Endothelial cell of coronary artery (primary cell): ENCODE data around the gene ATP5MG. TPM values are rescaled to one million over a fixed set of nuclear protein-coding genes. Genes with fewer than 3 reads are reported as not detected.

Source experiments
- total RNA-seq: library from RNA; depleted of rRNA; stranded (reverse); fragments of >200 nt; gene quantifications from 2 replicates; pipeline ENCODE4 v1.2.3, GENCODE V29; 2014

Gene ATP5MG, protein sequence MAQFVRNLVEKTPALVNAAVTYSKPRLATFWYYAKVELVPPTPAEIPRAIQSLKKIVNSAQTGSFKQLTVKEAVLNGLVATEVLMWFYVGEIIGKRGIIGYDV
- total RNA-seq = 131 and 166 TPM in 2 replicates

DNA sequence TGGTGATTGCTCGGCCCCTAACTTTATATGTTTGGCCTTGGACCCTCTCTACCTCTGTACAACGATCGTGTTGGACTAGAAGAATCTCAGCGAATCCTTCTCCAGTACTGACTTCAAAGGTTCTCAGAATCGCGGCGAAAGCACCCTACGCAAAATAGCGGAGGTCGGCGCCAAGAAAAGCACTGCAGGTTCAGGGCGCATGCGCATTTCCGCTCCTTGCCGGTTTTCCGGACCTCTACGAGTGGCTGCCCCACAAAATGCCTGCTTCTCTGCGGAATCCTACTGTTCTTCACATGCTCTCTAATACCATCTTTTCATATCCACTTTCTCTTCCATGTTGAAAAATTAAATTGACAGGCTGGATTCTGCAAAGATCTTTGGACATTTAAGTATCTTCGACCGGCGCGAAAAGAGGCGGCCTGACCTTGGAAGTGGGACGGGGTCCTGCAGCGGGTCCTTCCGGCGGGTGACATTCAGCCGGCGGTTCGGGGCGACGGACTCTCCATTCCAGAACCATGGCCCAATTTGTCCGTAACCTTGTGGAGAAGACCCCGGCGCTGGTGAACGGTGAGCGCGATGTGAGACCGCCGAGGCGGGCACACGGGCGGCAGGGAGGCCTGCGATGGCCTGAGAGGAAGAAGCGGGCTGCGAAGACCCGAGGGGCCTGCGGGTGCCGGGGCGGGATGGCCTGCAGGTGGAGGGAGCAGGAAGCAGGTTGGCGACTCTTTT is at the start of gene ATP5MG:
Gene ATP5MG (plus strand): TSS at position 456 of the 729 bp plus-strand sequence. CDS start 60 bp downstream, at position 516.

DNA sequence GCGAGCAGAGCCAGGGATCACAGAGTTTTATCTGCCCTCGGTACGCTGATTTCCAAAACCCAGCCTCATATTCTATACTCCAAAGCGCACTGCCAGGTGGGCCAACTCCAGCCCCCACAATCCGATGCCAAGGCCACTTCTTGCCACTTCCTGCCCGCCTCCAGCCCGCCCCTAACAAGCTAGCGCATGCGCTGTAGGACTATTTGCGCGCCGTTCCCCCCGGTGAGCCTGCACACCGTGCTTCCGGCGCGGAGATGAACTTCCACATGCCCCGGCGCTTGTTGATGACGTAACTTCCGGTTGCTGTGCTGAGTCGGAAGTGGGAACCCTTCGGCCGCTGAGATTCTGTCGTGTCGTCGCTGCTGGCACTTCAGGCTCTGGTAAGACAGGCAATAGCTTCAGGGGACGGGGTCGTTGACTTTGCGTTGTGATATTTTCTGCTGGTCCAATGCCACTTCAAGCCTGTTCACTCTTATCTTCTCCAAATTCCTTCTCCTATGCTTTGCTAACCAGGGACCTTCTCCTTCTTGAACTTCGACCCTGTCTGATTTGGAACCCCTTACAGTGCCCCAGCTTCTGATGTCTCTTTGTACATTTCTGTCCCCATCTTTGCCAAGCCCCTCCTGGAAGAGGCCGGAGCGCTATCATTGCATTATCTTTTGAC is 42.0 kb upstream of the ATP5MG start, which contains the start of gene UBE4A:
Gene UBE4A (plus strand): TSS at position 306 of the 664 bp plus-strand sequence. CDS start 5,481 bp downstream, outside the sequence.

DNA sequence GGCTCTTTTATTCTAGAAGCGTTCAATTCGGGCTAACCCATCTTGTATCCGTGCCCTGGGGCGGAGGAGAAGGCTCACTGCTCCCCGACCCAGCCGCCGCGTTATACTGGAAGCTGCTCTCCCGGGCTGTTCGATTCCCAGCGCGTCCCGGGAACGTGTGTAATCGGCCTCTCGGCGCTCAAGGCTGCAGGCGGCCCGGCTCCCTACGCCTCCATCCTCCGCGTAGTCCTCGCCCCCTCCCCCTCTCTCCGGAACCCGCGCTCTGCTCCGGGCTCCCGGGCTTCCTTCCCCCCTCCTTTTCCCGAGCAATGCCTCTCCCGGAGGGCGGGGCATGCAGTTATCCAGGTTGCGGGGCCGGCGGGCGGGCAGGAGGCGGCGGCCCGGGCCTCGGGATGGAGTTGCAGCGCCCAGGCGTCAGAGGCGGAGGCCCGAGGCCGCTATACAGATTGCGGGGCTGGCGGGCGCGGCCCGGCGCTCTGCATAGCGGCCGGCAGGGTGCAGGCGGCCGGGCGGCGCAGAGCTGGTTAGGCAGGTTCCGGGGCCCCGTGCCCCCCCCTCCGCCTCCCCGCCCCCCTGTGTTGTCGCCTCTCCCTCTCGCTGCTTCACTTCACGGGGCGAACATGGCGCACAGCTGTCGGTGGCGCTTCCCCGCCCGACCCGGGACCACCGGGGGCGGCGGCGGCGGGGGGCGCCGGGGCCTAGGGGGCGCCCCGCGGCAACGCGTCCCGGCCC is 34.7 kb downstream of the ATP5MG start, which contains the start of gene KMT2A:
Gene KMT2A (plus strand): TSS at position 600 of the 732 bp plus-strand sequence. CDS start 21 bp downstream, at position 621.

Other genes starting within 250 kb of the ATP5MG start
- gene SCN4B, start 248.8 kb upstream of the ATP5MG start, total RNA-seq = 0.09 TPM in 2 replicates
- gene SCN2B, start 225.0 kb upstream of the ATP5MG start, total RNA-seq = not detected in 2 replicates
- 0.19 and 0.27 TPM in 2 replicates for gene JAML, start 176.6 kb upstream of the ATP5MG start, total RNA-seq
- 8.2 and 12.4 TPM in 2 replicates for gene MPZL3, start 149.2 kb upstream of the ATP5MG start, total RNA-seq
- 118 and 402 TPM in 2 replicates for gene MPZL2, start 137.3 kb upstream of the ATP5MG start, total RNA-seq
- gene CD3E, start 96.9 kb upstream of the ATP5MG start, total RNA-seq = not detected in 2 replicates
- gene CD3D, start 58.9 kb upstream of the ATP5MG start, total RNA-seq = not detected in 2 replicates
- gene CD3G, start 57.3 kb upstream of the ATP5MG start, total RNA-seq = not detected in 2 replicates
- 25.4 and 26.5 TPM in 2 replicates for gene UBE4A, start 42.0 kb upstream of the ATP5MG start, total RNA-seq
- gene KMT2A, start 34.9 kb downstream of the ATP5MG start, total RNA-seq = 19.8 and 27.7 TPM in 2 replicates
- gene TTC36, start 125.9 kb downstream of the ATP5MG start, total RNA-seq = 0.45 and 1.2 TPM in 2 replicates
- 6.7 and 12.6 TPM in 2 replicates for gene TMEM25, start 129.6 kb downstream of the ATP5MG start, total RNA-seq
- gene IFT46, start 164.3 kb downstream of the ATP5MG start, total RNA-seq = 25.1 and 31.1 TPM in 2 replicates
- 111 and 138 TPM in 2 replicates for gene ARCN1, start 170.8 kb downstream of the ATP5MG start, total RNA-seq
- gene PHLDB1, start 206.0 kb downstream of the ATP5MG start, total RNA-seq = 73.8 and 87.3 TPM in 2 replicates